SK-N-SH (cell line): ENCODE measurements around the gene PRRT2. TPM values are rescaled to one million over a fixed set of nuclear protein-coding genes. Genes with fewer than 3 reads are reported as not detected.
"Not testable (repeated sequence)": the region's sequence is repeated elsewhere in the genome, so short reads cannot be mapped to it uniquely, and the experiment has no call there.

ENCODE experiments used
- CTCF ChIA-PET: fragments of 300-600, 350-600 bp; formaldehyde crosslinking; extraction: SDS; loops from one replicate; lab custom pipeline; 2021; lab: Yijun Ruan, JAX
- POLR2A ChIA-PET: fragments of 350-600 bp; sonication (Branson Sonifier 250); formaldehyde crosslinking; extraction: SDS; loops from one replicate; lab custom pipeline; 2020; ENCODE audit warnings: antibody characterized with exemption, inconsistent platforms; lab: Yijun Ruan, JAX
- DNase-seq: peaks from one replicate; pipeline ENCODE4 v3.0.0; 2012
- H2AFZ ChIP-seq: fragments of 200-600 bp; sonication (generic); 2 replicates; pipeline ENCODE4 v1.8.1; 2016; ENCODE audit warnings: antibody characterized with exemption, mild to moderate bottlenecking, low read depth
- H3F3A ChIP-seq: fragments of 200-600 bp; sonication (generic); replicated peaks from 2 replicates; pipeline ENCODE3; 2016; ENCODE audit warnings: antibody characterized with exemption, mild to moderate bottlenecking; ENCODE audit not compliant: insufficient read depth
- H3K27ac ChIP-seq, 2 experiments: fragments of 200-500 bp in 1 of 2; fragments of 200-600 bp in 1 of 2; sonication (Bioruptor generic) in 1 of 2; sonication (generic), shearing (Covaris generic) in 1 of 2; 2 replicates each; pipeline versions ENCODE4 v1.5.1 to v1.6.1; 2014 to 2016; ENCODE audit warnings: low read depth in 2 of 2, inconsistent platforms in 1 of 2, low read length in 1 of 2, mild to moderate bottlenecking in 1 of 2, mixed read lengths in 1 of 2
- H3K27me3 ChIP-seq: fragments of 200-600 bp; sonication (generic), shearing (Covaris generic); 2 replicates; pipeline ENCODE4 v1.6.1; 2016; ENCODE audit warnings: mixed run types; ENCODE audit not compliant: insufficient read depth
- H3K36me3 ChIP-seq, 2 experiments: fragments of 200-500 bp in 1 of 2; fragments of 200-600 bp in 1 of 2; sonication (Bioruptor generic) in 1 of 2; sonication (generic) in 1 of 2; replicated peaks in 1 of 2; 2 replicates each; pipeline versions ENCODE3 to v1.5.1; 2014 to 2016; ENCODE audit warnings: low read length in 1 of 2, mild to moderate bottlenecking in 1 of 2; ENCODE audit not compliant: insufficient read depth in 2 of 2, control insufficient read depth in 1 of 2
- H3K4me1 ChIP-seq, 2 experiments: fragments of 200-500 bp in 1 of 2; fragments of 200-600 bp in 1 of 2; sonication (Bioruptor generic) in 1 of 2; sonication (generic), shearing (Covaris generic) in 1 of 2; 2 replicates each; pipeline versions ENCODE4 v1.5.1 to v1.6.1; 2014 to 2016; ENCODE audit warnings: low read depth in 1 of 2, low read length in 1 of 2, mixed run types in 1 of 2; ENCODE audit not compliant: insufficient read depth in 2 of 2, control insufficient read depth in 1 of 2
- H3K4me2 ChIP-seq: fragments of 200-600 bp; sonication (generic), shearing (Covaris generic); 2 replicates; pipeline ENCODE4 v1.6.1; 2017; ENCODE audit warnings: mixed run types
- H3K4me3 ChIP-seq, 2 experiments: fragments of 200-500 bp in 1 of 2; fragments of 200-600 bp in 1 of 2; sonication (Bioruptor generic) in 1 of 2; sonication (generic), shearing (Covaris generic) in 1 of 2; 2 replicates each; pipeline versions ENCODE4 v1.5.1 to v1.8.1; 2014 to 2016; ENCODE audit warnings: low read depth in 2 of 2, inconsistent platforms in 1 of 2, low read length in 1 of 2, mild to moderate bottlenecking in 1 of 2, mixed read lengths in 1 of 2, moderate library complexity in 1 of 2
- H3K79me2 ChIP-seq: fragments of 200-600 bp; sonication (generic); 2 replicates; pipeline ENCODE4 v1.8.1; 2017; ENCODE audit warnings: mild to moderate bottlenecking; ENCODE audit not compliant: insufficient read depth
- H3K9ac ChIP-seq: fragments of 200-600 bp; sonication (generic); 2 replicates; pipeline ENCODE4 v1.6.1; 2017; ENCODE audit warnings: mixed run types
- H3K9me2 ChIP-seq: fragments of 200-600 bp; sonication (generic); 2 replicates; pipeline ENCODE4 v1.6.1; 2017; ENCODE audit warnings: mixed run types
- H3K9me3 ChIP-seq: fragments of 200-600 bp; sonication (generic); 2 replicates; pipeline ENCODE4 v1.6.1; 2017; ENCODE audit warnings: mixed run types, mild to moderate bottlenecking, moderate library complexity
- H4K20me1 ChIP-seq: fragments of 200-600 bp; sonication (generic); 2 replicates; pipeline ENCODE4 v1.6.1; 2017; ENCODE audit warnings: mild to moderate bottlenecking, mixed run types; ENCODE audit not compliant: insufficient read depth
- ELF1 ChIP-seq: IDR thresholded peaks from 2 replicates; pipeline ENCODE4 v1.4.0; 2012
- EP300 ChIP-seq, 2 experiments: IDR thresholded peaks; 2 replicates each; pipeline versions ENCODE4 v1.4.0 to v1.6.1; 2012; ENCODE audit warnings: borderline replicate concordance in 1 of 2, low read depth in 1 of 2, low read length in 1 of 2
- EZH2phosphoT487 ChIP-seq: fragments of 200-600 bp; sonication (generic); IDR thresholded peaks from 2 replicates; pipeline ENCODE4 v1.6.1; 2017; ENCODE audit warnings: low read depth, mixed run types, mild to moderate bottlenecking, antibody characterized with exemption, moderate library complexity, borderline replicate concordance
- FOSL2 ChIP-seq: IDR thresholded peaks from 2 replicates; pipeline ENCODE4 v1.4.0; 2012; ENCODE audit warnings: low read depth, mild to moderate bottlenecking, moderate library complexity, borderline replicate concordance
- FOXJ3 ChIP-seq: sonication (generic); formaldehyde crosslinking; IDR thresholded peaks from 2 replicates; pipeline ENCODE4 v1.5.1; 2020; ENCODE audit warnings: mild to moderate bottlenecking, missing genetic modification reagents
- FOXM1 ChIP-seq: IDR thresholded peaks from 2 replicates; pipeline ENCODE4 v1.4.0; 2012; ENCODE audit warnings: low read depth, mild to moderate bottlenecking
- GATA2 ChIP-seq: sonication (generic); formaldehyde crosslinking; IDR thresholded peaks from 2 replicates; pipeline ENCODE4 v1.5.0; 2020; ENCODE audit warnings: mild to moderate bottlenecking, missing genetic modification reagents
- MXI1 ChIP-seq: IDR thresholded peaks from 2 replicates; pipeline ENCODE4 v1.6.1; 2012; ENCODE audit warnings: mild to moderate bottlenecking, low read depth, low read length, improper control_type of control experiment
- RAD21 ChIP-seq: IDR thresholded peaks from 2 replicates; pipeline ENCODE4 v1.6.1; 2012; ENCODE audit warnings: mild to moderate bottlenecking, low read length
- RCOR1 ChIP-seq: fragments of 150-350 bp; IDR thresholded peaks from 2 replicates; pipeline ENCODE4 v1.6.1; 2017; ENCODE audit warnings: antibody characterized with exemption, low read length
- SMC3 ChIP-seq: IDR thresholded peaks from 2 replicates; pipeline ENCODE4 v1.6.1; 2012; ENCODE audit warnings: low read depth, low read length, improper control_type of control experiment
- TEAD4 ChIP-seq: IDR thresholded peaks from 2 replicates; pipeline ENCODE4 v1.4.0; 2012; ENCODE audit warnings: mild to moderate bottlenecking, borderline replicate concordance; ENCODE audit not compliant: insufficient read depth
- YY1 ChIP-seq: IDR thresholded peaks from 2 replicates; pipeline ENCODE4 v1.4.0; 2012; ENCODE audit warnings: low read depth, mild to moderate bottlenecking
- WGBS: methylation state at CpG from one replicate; pipeline ENCODE4 v1.1.6; 2017; ENCODE audit warnings: low lambda C conversion rate; 5-methylcytosine and 5-hydroxymethylcytosine counted together
- polyA plus RNA-seq, 3 experiments: library from polyadenylated mRNA; depleted of rRNA; stranded (reverse); fragments of >200 nt; gene quantifications; 2 replicates each; pipeline ENCODE4 v1.2.3, GENCODE V29; 2012
- TF ChIP-seq, protein P1 (sequence below): IDR thresholded peaks from 2 replicates; pipeline ENCODE4 v1.4.0; 2012; ENCODE audit warnings: low read depth
- TF ChIP-seq, protein P2 (sequence below): fragments of 200-600 bp; sonication (generic); IDR thresholded peaks from 2 replicates; pipeline ENCODE4 v1.6.1; 2017; ENCODE audit warnings: antibody characterized with exemption, mild to moderate bottlenecking, moderate library complexity
- TF ChIP-seq, protein P3 (sequence below): IDR thresholded peaks from 2 replicates; pipeline ENCODE4 v1.4.0; 2012; ENCODE audit warnings: low read depth, borderline replicate concordance
- TF ChIP-seq, protein P4 (sequence below): IDR thresholded peaks from 2 replicates; pipeline ENCODE4; 2012

PRRT2 gene
- polyA plus RNA-seq, 1 of the 3 experiments (the other 2 are of a cell fraction), result 28.1 TPM

DNA sequence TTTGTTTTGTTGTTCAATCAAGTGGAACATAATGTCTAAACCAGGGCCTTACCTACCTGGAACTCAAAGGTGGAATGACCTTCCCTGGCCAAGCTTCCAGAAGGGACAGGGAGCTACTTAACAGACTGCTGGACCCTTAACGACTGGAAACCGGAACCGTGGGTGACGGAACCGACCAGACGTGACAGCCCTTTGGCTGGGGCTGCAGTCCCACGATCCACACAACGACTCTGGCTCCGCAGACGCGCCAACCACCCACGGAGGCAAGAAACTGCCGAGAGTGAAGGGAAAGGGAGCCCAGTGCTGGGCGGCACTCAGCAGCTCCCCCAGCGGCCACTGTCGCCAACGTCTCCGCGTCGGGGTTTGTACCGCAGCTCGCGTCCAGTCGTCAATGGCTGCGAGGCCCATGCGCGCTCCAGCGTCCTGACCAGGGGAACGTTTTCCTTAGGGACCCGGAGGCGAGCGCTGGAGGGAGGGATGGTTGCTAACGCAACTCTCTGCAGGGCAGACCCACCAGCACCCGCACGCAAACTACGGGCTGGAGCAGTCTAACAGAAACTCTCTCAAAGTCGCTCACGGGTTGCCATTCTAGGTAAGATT lies 27.0 kb upstream of the PRRT2 start:
- no peak overlapping the region for H3K9ac ChIP-seq

DNA sequence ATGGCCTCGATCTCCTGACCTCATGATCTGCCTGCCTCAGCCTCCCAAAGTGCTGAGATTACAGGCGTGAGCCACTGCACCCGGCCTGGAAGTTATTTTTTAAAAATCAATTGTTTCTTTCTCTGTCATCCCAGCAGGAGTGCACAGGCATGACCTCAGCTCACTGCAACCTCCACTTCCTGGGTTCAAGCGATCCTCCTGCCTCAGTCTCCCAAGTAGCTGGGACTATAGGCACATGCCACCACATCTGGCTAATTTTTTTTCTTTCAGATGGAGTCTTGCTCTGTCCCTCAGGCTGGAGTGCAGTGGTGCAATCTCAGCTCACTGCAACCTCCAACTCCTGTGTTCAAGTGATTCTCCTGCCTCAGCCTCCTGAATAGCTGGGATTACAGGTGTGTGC lies 24.8 kb upstream of the PRRT2 start:
- H3K27ac ChIP-seq, H3K9ac ChIP-seq, H4K20me1 ChIP-seq, DNase-seq, POLR2A ChIA-PET, H3K4me1 ChIP-seq, H3K9me2 ChIP-seq, H3K4me3 ChIP-seq, H3F3A ChIP-seq, H2AFZ ChIP-seq, H3K27me3 ChIP-seq, H3K4me2 ChIP-seq, H3K9me3 ChIP-seq, H3K36me3 ChIP-seq: not testable (repeated sequence)
- H3K79me2 ChIP-seq, result peaks cover 16% of the 10 kb centered on the region
- CTCF ChIA-PET, result interaction anchor here (1.5 kb wide), 1 partner anchor 245 kb away, joined by 4 read pairs; no protein-coding TSS in a partner anchor
- WGBS, result 90% methylated on average over 4 of the region's 4 CpGs

More for the DNA sequence above, 27.0 kb upstream of the PRRT2 start:
- H4K20me1 ChIP-seq, result no peaks in the 10 kb centered on the region
- H3K4me3 ChIP-seq, result no peak overlapping the region; a peak in 1 of 4 replicates
- no peak overlapping the region for H3K4me2 ChIP-seq
- no peaks in the 10 kb centered on the region for H3K36me3 ChIP-seq
- no peak for TF ChIP-seq GATA2 (CRISPR knock-in tag)
- no peak for TF ChIP-seq FOXJ3 (CRISPR knock-in tag)
- no peak for TF ChIP-seq TEAD4
- TF ChIP-seq SMC3, result no peak
- TF ChIP-seq YY1, result no peak
- TF ChIP-seq MXI1, result no peak
- TF ChIP-seq, protein P1, sequence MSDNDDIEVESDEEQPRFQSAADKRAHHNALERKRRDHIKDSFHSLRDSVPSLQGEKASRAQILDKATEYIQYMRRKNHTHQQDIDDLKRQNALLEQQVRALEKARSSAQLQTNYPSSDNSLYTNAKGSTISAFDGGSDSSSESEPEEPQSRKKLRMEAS, result no peak
- TF ChIP-seq EP300 (IDR thresholded peaks at IDR 0.05; ENCODE audit: borderline replicate concordance in 1 of 2, low read depth in 1 of 2, low read length in 1 of 2), result no peak
- TF ChIP-seq, protein P2, sequence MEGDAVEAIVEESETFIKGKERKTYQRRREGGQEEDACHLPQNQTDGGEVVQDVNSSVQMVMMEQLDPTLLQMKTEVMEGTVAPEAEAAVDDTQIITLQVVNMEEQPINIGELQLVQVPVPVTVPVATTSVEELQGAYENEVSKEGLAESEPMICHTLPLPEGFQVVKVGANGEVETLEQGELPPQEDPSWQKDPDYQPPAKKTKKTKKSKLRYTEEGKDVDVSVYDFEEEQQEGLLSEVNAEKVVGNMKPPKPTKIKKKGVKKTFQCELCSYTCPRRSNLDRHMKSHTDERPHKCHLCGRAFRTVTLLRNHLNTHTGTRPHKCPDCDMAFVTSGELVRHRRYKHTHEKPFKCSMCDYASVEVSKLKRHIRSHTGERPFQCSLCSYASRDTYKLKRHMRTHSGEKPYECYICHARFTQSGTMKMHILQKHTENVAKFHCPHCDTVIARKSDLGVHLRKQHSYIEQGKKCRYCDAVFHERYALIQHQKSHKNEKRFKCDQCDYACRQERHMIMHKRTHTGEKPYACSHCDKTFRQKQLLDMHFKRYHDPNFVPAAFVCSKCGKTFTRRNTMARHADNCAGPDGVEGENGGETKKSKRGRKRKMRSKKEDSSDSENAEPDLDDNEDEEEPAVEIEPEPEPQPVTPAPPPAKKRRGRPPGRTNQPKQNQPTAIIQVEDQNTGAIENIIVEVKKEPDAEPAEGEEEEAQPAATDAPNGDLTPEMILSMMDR, result no peak
- no peak for TF ChIP-seq FOXM1
- no peak for TF ChIP-seq RAD21
- TF ChIP-seq, protein P3, sequence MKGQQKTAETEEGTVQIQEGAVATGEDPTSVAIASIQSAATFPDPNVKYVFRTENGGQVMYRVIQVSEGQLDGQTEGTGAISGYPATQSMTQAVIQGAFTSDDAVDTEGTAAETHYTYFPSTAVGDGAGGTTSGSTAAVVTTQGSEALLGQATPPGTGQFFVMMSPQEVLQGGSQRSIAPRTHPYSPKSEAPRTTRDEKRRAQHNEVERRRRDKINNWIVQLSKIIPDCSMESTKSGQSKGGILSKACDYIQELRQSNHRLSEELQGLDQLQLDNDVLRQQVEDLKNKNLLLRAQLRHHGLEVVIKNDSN, result no peak
- TF ChIP-seq FOSL2, result no peak
- TF ChIP-seq RCOR1, result no peak
- TF ChIP-seq, protein P4, sequence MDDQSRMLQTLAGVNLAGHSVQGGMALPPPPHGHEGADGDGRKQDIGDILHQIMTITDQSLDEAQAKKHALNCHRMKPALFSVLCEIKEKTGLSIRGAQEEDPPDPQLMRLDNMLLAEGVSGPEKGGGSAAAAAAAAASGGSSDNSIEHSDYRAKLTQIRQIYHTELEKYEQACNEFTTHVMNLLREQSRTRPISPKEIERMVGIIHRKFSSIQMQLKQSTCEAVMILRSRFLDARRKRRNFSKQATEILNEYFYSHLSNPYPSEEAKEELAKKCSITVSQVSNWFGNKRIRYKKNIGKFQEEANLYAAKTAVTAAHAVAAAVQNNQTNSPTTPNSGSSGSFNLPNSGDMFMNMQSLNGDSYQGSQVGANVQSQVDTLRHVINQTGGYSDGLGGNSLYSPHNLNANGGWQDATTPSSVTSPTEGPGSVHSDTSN, result no peak
- no peak for TF ChIP-seq ELF1
- no peak for TF ChIP-seq EZH2phosphoT487
- TF ChIP-seq, all 33 proteins: peak for 0
- no peaks in the 10 kb centered on the region for H3K9me3 ChIP-seq
- ChIA-PET CTCF (interaction anchor here (1.2 to 1.3 kb wide), 2 partner anchors 10 to 49 kb away, joined by 3 read pairs; no protein-coding TSS in a partner anchor), POLR2A (no interaction called here)
- no peaks in the 10 kb centered on the region for H3F3A ChIP-seq
- no peaks in the 10 kb centered on the region for H3K79me2 ChIP-seq
- no peak for DNase-seq
- H3K4me1 ChIP-seq, result peaks cover 0 to 3% of the 10 kb centered on the region in 2 experiments; a peak in 1 of 4 replicates
- no peak overlapping the region for H2AFZ ChIP-seq
- no peaks in the 10 kb centered on the region; the same call in 1 of the 2 replicates for H3K27me3 ChIP-seq
- no peaks in the 10 kb centered on the region for H3K9me2 ChIP-seq
- 95% methylated on average over 32 of the region's 38 CpGs for WGBS
- no peak overlapping the region for H3K27ac ChIP-seq
